GM21423 (cell line): Measurements from ENCODE around the gene KLK15.
"Not testable (repeated sequence)": the region's sequence is repeated elsewhere in the genome, so short reads cannot be mapped to it uniquely, and the experiment has no call there.

Experiments
- ATAC-seq: cut with Tn5 transposase; IDR thresholded peaks from one replicate; pipeline ENCODE4 v1.9.1; 2021; ENCODE audit warnings: mild to moderate bottlenecking, moderate library complexity; ENCODE audit not compliant: unreplicated experiment

Gene KLK15

DNA sequence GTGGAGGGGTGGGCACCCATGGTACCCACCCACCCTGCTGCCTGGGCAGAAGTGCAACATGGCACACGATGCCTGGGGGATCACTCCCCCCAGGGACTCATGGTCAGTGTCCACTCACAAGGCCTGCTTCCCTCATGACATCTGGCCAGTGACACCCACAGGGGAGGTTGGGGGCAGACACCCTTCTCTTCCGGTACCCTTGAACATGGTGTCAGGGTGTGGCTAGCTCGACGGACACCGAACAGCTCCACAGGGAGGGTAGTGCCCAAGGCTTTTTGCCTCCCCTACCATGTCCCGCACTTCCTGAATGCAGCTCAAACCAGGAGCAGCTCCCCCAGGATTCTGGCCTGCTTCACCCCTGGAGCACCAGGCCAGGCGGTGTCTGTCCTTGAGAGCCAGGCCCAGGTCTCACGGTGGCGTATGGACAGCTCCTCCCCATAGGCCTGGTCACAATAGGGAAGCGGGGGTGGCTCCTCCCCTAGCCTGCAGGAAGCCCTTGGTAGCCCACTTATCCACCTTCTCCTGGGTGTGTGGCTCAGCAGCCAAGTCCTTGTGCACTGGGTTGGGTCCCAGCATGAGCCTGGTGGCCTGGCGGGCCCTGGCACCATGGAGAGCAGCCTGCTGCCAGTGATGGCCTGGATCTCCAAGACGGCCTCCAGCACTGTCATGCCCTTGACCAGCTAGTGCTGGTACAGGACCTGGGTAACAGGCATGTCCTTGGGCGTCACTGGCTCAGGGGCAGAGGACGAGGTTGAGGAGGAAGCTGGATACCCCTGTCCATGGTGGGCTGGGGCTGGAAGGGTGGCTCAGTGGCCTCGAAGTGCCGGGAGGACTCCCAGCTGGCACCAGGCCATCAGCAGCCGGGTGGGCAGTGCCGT lies 35.4 kb downstream of the KLK15 start:
- no peak for ATAC-seq

- ATAC-seq = no peak
These were observed 36.0 kb downstream of the KLK15 start for GRCh38 chr19:50797429-50797780.

DNA sequence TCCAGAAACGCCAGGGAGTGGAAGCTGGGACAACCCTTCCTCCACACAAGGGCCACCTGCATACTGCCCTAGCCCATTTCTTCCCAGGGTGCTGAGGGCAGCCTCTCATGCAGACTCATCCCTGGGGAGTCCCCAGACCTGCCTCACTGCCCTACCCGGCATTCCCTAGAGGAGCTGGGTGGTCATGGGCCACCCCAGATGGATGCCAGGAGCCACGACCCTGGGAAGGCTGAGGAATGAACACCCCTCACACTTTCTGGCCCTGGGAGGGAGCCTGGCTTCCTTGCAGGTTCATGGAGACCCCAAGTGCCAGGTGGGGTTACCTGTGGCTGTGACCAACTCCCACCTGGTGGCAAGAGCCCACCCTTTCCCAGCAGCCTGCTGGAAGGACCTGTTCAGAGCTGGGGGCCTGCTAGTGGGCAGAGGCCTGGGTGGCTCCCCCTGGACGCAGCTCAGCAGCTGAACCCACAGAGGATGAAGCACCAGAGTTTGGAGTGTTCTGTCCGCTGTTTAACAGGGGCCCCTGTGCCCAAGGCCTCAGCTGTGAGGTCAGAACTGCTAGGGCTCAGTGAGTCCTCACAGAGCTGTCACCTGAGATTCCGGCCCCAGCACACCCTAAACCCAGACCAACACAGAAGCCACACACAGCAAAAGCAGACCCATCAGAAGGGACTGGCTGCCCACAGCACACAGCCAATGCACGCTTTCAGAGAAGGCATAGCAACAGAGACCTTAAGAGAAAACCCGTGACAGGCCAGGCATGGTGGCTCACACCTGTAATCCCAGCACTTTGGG lies 36.5 kb downstream of the KLK15 start:
- ATAC-seq = no peak

- no peak for ATAC-seq
These were observed 37.2 kb downstream of the KLK15 start for GRCh38 chr19:50796128-50796633.

DNA sequence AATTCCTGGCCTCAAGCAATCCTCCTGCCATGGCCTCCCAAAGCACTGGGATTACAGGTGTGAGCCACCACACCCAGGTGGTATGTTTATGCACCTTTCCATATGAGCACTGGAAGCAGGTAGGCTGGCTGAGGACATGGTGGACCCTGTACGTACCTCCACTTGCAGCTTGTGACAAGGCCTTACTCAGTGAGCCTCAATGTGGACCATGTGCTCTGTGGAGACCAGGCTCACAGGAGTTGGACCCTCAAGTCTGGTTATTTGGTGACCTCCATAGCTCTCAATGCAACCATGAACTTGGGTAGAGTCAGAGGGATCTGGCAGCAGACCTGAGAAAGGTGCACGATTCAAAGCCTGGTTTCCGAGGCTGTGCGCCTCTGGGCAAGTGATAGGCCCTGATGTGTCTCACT lies 37.7 kb downstream of the KLK15 start:
- no peak for ATAC-seq

DNA sequence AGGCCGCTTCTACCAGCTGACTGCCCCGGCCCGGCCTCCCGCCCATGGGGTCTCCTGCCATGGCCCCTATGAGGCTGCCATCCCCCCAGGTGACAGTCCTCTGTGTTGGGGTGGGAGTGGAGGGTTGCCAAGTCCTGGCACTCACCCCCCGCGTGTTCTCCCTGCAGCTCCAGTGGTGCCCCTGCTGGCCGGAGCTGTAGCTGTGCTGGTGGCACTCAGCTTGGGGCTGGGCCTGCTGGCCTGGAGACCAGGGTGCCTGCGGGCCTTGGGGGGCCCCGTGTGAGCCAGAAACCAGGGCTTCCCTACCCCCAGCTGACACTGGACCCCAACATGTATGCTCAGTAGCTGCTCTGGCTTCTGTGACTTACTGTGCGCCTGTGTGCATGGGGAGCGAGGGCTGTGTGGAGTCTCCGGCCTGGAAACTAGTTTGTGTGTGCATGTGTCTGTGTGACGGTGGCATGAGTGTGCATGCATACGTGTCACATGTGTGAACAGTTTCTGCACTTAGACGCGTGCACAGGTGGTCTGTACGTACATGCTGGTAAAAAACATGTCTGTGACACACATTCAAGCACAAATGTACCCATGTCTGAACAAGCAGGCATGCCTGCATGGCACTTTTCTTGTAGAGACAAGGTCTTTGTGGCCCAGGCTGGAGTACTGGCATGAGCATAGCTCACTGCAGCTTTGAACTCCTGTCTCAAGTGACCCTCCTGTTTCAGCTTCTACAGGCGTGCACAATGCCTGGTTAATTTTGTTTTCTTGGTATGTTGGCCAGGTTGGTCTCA lies 38.3 kb downstream of the KLK15 start:
- no peak for ATAC-seq

DNA sequence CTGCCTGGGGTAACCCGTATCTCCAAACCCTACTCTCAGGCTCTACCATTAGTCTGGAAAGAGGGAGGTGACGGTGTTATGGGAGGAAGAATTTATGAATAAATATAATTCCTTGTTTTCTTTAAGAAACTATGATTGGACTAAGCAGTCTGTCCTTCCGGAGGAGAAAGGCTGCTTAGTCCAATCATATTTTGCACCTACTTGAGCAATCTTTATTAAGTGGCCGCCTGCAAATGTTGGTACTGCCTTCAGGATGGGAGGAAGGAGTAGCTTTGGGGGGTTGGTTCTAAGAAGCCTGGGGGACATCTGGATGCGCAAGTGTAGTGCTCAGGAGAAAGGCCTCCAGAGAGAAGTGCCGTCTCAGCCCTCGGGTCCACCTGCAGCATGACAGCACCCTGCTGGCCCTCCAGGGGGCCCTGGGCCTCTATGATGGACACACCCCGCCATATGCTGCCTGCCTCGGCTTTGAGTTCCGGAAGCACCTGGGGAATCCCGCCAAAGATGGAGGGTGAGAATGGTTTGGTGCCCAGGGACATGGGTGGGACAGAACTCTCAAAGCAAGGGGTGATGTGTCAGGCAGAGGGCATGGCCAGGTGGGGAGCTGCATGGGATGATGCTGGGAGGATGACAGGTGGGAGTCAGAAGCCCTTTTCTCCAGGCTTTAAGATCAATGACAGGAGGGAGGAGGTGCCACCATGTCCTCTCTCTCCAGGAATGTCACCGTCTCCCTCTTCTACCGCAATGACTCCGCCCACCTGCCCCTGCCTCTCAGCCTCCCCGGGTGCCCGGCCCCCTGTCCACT lies 39.1 kb downstream of the KLK15 start:
- ATAC-seq = no peak

DNA sequence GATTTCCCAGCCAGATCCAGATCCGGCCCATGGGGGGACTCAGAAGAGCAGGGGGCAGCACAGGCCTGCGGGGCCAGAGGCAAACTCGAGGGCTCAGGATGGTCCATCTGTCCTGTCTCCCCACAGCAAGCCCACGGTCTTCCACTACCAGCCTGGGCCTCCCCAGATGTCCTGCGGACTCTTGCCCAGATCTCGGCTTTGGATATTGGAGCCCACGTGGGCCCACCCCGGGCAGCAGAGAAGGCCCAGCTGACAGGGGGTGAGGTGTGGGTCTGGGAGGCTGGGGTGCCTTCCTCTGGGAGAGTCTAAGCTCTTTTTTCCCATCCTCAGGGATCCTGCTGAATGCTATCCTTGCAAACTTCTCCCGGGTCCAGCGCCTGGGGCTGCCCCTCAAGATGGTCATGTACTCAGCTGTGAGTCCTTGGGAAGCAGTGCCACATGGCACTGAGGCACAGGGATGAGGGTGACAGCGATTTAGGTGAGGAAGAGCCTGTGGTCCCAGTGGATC lies 39.8 kb downstream of the KLK15 start:
- no peak for ATAC-seq

GRCh38 chr19:50792272-50793250 lies 40.8 kb downstream of the KLK15 start:
- no peak for ATAC-seq

DNA sequence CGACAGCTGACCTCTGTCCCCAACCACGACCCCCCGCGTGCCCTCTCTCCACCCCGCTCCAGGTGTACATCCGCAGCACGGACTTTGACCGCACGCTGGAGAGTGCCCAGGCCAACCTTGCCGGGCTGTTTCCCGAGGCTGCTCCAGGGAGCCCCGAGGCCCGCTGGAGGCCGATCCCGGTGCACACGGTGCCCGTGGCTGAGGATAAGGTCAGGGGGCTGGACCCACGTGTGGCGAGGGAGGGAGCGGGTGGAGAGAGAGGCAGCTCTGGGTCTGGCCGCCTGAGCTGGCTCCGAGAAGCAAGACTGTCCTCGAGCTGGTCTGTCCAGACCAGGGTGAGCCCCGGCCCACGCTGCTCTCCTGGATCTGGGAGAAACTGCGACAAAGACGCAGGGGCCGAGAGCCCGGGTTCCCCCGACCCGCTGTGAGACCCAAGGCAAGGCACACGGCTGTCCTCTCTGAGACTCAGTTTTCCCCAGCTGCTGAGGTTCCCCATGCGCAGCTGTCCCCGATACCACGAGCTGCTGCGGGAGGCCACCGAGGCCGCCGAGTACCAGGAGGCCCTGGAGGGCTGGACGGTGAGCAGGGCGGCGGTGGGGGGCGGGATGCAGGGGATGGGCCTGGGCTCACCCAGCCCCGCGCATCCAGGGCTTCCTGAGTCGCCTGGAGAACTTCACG lies 41.6 kb downstream of the KLK15 start:
- ATAC-seq = no peak

DNA sequence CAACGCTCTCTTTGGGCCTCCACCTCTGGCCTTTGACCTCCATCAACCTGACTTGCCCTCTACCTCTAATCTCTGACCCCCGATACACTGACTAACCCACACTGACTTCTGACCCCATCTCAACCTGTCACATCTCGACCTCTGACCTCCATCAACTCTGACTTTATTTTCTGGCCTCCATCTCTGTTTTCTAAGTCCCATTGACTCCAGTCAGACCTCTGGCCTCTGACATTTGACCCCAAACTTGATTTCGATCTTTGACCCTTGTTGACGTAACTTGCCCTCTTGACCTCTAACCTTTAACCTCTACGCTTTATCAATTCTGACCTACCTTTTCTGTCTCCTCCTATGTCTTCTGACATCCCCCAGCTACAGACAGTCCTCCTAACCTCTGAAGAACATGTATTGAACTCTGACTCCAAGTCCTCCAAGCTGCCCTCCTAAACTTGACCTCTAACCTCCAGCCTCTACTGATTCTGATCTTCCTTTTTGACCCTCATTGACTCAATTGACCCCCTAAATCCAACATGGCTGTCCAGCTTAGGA lies 42.4 kb downstream of the KLK15 start:
- ATAC-seq = no peak

DNA sequence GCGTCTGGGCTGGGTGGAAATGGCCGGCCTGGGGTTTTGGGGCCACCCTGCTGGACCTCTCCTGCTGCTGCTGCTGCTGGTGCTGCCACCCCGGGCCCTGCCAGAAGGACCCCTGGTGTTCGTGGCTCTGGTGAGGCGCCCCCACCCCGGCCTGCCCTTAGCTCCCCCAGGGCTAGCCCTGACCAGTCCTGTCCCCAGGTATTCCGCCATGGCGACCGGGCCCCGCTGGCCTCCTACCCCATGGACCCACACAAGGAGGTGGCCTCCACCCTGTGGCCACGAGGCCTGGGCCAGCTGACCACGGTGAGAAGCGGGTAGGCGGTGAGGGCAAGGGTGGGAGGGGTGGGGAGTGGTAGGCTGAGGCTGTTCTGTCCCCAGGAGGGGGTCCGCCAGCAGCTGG lies 43.0 kb downstream of the KLK15 start, which contains the start of gene ACP4:
Gene ACP4 (plus strand): TSS at position 20 of the 400 bp plus-strand sequence. CDS start 0 bp downstream, at position 20.
- no peak for ATAC-seq

GRCh38 chr19:50785329-50785728 lies 48.0 kb downstream of the KLK15 start:
- no peak for ATAC-seq

GRCh38 chr19:50784710-50785109 lies 48.7 kb downstream of the KLK15 start:
- no peak for ATAC-seq

GRCh38 chr19:50783848-50784152 lies 49.6 kb downstream of the KLK15 start:
- ATAC-seq = not testable (repeated sequence)

- ATAC-seq = no peak
These were observed 52.5 kb downstream of the KLK15 start for GRCh38 chr19:50780753-50781435.
